ENCODE results near the gene ERGIC2.

The ERGIC2 gene

DNA sequence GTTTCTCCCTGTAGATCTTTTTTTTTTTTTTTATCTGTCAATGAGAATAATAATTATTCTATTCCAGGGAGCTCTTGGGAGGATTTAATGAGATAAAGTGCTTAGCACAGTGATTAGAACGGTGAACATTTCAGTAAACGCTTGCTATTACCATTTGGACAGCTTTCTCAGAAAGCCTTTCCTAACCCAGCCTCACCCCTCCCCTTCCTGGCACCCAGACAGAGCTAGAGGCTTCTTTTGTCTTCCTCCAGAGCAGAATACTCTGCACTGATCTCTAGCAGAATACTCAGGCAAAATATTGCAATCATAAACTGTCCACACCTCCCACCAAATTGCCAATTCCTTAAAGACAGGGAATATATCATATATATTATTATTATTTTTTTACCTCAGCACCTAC lies 66.6 kb downstream of the ERGIC2 start:
- DNase-seq (ENCODE audit: low spot score): no peak
- TF ChIP-seq, protein P1, sequence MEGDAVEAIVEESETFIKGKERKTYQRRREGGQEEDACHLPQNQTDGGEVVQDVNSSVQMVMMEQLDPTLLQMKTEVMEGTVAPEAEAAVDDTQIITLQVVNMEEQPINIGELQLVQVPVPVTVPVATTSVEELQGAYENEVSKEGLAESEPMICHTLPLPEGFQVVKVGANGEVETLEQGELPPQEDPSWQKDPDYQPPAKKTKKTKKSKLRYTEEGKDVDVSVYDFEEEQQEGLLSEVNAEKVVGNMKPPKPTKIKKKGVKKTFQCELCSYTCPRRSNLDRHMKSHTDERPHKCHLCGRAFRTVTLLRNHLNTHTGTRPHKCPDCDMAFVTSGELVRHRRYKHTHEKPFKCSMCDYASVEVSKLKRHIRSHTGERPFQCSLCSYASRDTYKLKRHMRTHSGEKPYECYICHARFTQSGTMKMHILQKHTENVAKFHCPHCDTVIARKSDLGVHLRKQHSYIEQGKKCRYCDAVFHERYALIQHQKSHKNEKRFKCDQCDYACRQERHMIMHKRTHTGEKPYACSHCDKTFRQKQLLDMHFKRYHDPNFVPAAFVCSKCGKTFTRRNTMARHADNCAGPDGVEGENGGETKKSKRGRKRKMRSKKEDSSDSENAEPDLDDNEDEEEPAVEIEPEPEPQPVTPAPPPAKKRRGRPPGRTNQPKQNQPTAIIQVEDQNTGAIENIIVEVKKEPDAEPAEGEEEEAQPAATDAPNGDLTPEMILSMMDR (IDR thresholded peaks at IDR 0.05; ENCODE audit: extremely low read depth, missing control alignments): no peak

DNA sequence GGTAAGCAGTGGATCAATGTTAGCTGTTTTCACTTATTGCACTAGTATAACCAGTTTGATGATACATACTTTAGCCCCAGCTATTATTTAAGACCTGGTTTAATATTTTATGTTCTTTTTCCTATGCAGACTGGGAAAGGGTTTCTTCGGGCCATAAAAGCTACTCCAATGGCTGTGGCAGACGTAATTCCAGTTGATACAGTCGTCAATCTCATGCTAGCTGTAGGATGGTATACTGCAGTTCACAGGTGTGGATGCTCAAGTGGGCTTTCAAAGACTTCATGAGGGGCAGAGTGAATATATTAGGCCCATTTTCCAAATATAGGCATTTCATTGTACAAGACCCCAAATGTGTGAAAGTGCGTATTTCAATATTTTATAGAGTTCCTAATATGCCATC lies 70.1 kb downstream of the ERGIC2 start:
- DNase-seq (ENCODE audit: low spot score): no peak
- TF ChIP-seq, protein P1 (IDR thresholded peaks at IDR 0.05; ENCODE audit: extremely low read depth, missing control alignments): no peak

DNA sequence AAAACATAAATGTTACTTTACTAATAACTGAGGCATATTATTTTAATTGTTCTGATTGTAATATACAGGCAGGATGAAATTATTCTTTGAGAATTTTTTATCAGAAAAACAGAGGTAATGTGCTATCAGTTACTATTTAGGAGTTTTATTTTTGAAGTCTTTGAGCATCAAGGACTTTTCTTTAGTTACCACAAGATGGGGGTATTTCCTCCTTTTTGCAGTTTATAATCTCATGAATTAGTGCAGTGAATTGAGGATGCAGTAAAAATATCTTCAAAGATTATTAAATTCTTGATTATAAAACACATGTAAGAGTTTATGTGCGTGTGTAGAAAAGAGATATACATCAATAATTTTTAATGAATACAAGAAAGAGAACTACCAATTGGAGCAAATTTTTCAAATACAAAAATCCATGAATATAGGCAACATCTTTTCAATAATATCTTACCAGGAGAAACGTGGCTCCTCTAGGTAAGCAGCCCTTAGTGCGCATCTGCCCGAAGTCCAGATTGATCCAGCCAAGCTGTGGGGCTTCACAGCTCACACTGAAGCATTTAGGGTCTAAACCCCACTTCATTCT lies 71.6 kb downstream of the ERGIC2 start:
- no peak for DNase-seq (ENCODE audit: low spot score)
- TF ChIP-seq, protein P1 (IDR thresholded peaks at IDR 0.05; ENCODE audit: extremely low read depth, missing control alignments): no peak

DNA sequence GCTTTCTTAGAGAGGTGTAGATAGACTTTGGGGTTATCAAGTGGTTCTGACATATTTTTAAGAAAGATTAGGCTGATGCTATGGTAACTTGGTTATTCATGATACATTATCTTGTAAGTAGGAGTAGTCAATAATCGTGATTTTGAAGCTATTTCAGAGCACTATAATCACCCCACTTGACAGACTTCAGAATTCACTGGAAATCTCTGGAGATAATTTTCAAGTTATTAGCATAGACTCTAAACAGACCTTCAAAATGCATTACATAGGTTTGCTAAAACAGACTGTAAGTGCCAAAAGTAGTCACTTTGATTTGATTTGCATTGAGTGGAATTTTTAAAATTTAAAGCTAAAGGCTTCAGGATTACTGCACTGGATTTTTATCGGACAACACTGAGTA lies 74.3 kb downstream of the ERGIC2 start:
- no peak for DNase-seq (ENCODE audit: low spot score)
- TF ChIP-seq, protein P1 (IDR thresholded peaks at IDR 0.05; ENCODE audit: extremely low read depth, missing control alignments): no peak

DNA sequence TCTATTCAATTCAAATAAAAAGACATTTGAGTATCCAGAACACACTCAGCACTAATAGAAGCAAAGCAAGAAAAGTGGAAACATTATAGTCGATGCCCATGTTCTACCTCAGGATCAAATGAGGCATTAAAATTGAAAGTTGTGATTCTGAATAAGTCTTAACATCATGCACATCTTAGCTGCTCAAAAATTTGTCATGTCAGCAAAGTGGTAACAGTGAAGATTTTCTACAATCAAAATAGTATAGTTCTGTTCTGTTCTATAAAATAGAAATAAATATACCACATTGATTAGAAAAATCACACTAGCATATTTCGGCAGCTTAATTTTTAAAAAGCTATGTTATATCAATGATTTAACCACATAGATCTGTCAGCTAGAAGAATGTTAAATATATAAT lies 74.7 kb downstream of the ERGIC2 start:
- TF ChIP-seq, protein P1 (IDR thresholded peaks at IDR 0.05; ENCODE audit: extremely low read depth, missing control alignments): no peak
- no peak for DNase-seq (ENCODE audit: low spot score)

DNA sequence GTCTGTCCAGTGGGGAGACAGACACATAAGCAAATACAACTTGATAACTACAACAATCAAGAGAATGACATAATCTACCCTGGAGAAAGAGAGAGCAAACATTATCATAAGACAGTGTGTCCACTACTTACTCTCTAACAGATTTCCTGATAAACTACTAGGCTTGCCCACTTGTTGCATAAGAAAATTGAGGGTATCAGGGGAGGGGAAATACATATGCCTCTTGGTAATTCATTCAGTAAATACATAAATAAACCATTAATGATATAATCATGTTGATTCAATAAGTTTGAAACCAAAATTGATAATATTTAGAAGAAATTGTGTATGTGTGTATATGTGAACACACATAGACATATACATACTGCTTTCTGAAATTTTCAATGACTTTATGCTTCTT lies 76.6 kb downstream of the ERGIC2 start:
- TF ChIP-seq, protein P1 (IDR thresholded peaks at IDR 0.05; ENCODE audit: extremely low read depth, missing control alignments): no peak
- DNase-seq (ENCODE audit: low spot score): no peak

DNA sequence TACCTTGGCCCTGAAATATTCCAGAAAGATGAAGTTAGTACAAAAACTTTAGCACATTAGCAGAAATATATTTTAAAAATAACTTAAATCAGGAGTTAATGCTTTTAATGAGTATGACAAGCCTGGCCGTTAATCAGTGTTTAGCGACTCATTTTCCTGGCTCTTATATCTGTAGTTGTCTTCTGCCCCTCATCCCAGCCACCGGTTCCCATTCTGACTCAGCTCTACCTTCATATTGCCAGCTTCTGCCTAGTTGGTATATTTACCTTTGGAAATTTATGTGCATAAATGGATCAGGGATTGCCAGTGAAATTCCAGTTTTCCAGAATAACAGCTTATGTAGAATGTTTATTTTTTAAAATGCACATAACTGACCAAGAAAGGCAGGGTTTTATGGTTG lies 79.9 kb downstream of the ERGIC2 start:
- DNase-seq (ENCODE audit: low spot score): no peak
- TF ChIP-seq, protein P1 (IDR thresholded peaks at IDR 0.05; ENCODE audit: extremely low read depth, missing control alignments): no peak

All from GM20000 (cell line).